GM19193 (cell line): Measurements from ENCODE around the gene FLVCR2.

Experiments
- POLR2A ChIP-seq: IDR thresholded peaks from 4 replicates; pipeline ENCODE4 v1.6.1; 2011; ENCODE audit not compliant: insufficient read depth, insufficient read length; ENCODE audit errors: extremely low read depth

The FLVCR2 gene

DNA sequence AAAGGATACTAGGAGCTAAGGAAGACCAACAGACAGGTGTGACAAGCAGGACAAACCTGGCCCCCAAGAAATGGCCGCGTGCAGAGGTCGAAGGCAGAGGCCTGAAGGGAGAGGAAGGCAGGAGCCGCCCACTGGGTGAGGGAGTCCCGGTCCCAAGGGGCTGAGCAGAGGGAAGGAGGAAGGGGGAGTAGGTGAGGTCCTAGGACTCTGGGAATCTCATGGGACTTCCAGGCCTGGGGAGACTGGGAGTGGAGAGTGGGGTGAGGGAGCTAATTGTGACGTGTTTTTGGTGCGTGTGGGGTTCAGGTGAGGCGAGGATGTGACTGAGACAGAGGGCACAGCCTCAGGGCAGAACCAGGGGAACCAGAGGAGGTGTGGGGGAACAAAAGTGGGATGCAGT lies 11.7 kb upstream of the FLVCR2 start:
- TF ChIP-seq POLR2A, result no peak

- no peak for TF ChIP-seq POLR2A
Observed at GRCh38 chr14:75568140-75568539, 10.3 kb upstream of the FLVCR2 start.

GRCh38 chr14:75568791-75569190 lies 9.6 kb upstream of the FLVCR2 start:
- TF ChIP-seq POLR2A, result no peak

- no peak for TF ChIP-seq POLR2A
Observed at GRCh38 chr14:75570797-75571196, 7.6 kb upstream of the FLVCR2 start.

- no peak for TF ChIP-seq POLR2A
Observed at GRCh38 chr14:75572104-75572503, 6.3 kb upstream of the FLVCR2 start.

GRCh38 chr14:75577090-75577489 lies 1.3 kb upstream of the FLVCR2 start:
- TF ChIP-seq POLR2A, result no peak

DNA sequence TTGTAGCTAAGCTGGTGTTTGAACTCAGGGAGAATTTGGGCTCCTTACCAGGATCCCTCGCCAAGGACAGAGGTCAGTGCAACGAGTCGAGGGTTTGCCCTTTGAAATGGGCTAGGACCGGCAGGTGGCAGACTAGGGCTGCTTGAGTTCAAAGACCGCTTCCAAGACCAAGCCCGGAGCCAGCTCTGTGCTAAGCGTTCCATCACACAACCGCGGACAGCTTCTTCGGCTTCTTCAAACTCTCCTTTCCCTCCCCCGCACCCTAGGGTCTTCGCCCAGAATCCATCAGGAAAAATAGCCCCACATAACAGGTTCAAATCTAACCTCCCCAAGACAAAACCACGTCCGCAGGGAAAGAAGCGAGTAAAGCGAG lies 705 bp upstream of the FLVCR2 start:
- TF ChIP-seq POLR2A, result no peak

DNA sequence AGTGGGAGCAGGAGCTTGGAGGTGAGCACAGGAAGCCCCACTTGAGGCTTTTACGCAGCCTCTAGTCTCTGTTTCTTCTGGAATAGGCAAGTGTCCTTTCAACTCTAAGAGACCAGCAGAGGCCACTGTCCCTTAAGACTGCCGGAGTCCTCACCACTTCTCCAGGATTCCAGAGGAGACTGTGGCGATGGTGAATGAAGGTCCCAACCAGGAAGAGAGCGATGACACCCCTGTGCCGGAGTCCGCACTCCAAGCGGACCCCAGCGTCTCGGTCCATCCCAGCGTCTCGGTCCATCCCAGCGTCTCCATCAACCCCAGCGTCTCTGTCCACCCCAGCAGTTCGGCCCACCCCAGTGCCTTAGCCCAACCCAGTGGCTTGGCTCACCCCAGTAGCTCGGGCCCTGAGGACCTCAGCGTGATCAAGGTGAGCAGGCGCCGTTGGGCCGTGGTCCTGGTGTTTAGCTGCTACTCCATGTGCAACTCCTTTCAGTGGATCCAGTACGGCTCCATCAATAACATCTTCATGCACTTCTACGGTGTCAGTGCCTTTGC lies 442 bp downstream of the FLVCR2 start:
- no peak for TF ChIP-seq POLR2A

DNA sequence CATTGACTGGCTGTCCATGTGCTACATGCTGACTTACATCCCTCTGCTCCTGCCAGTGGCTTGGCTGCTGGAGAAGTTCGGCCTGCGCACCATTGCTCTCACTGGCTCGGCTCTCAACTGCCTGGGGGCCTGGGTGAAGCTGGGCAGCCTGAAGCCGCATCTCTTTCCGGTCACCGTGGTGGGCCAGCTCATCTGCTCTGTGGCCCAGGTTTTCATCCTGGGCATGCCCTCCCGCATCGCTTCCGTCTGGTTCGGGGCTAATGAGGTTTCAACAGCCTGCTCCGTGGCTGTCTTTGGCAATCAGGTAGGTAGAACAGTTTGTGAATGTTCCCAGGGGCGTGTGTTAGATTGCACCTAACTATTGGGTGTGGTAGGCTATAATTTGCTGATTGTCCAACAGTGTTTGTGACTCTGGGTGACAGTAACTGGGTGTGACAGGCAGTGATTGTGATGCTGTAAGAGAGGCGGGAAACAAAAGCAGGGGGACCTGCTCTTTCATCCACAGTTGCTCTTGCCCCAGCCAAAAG lies 981 bp downstream of the FLVCR2 start:
- no peak for TF ChIP-seq POLR2A

DNA sequence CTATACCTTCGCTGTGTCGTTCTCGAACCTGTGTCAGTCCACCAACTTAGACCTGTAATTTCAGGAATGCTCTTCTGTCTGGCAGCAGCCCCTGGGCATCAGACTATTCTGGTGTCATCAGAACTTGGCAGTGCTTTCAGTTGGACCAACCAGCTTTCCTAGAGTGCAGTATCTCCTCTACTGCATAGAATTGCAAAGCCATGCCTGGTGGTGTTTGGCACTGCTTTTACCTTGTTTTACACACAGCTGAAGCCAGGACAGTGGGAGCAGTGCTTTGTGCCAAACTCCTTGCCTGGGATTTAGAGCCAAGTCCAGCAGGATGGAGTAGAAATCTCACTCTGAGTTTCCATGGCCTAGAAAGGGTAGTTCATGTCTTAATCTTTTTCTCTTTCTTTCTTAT lies 1.5 kb downstream of the FLVCR2 start:
- no peak for TF ChIP-seq POLR2A

- no peak for TF ChIP-seq POLR2A
Observed at GRCh38 chr14:75587388-75587787, 9.0 kb downstream of the FLVCR2 start.

- no peak for TF ChIP-seq POLR2A
Observed at GRCh38 chr14:75589931-75590330, 11.5 kb downstream of the FLVCR2 start.

GRCh38 chr14:75591331-75591946 lies 13.0 kb downstream of the FLVCR2 start:
- TF ChIP-seq POLR2A, result no peak

DNA sequence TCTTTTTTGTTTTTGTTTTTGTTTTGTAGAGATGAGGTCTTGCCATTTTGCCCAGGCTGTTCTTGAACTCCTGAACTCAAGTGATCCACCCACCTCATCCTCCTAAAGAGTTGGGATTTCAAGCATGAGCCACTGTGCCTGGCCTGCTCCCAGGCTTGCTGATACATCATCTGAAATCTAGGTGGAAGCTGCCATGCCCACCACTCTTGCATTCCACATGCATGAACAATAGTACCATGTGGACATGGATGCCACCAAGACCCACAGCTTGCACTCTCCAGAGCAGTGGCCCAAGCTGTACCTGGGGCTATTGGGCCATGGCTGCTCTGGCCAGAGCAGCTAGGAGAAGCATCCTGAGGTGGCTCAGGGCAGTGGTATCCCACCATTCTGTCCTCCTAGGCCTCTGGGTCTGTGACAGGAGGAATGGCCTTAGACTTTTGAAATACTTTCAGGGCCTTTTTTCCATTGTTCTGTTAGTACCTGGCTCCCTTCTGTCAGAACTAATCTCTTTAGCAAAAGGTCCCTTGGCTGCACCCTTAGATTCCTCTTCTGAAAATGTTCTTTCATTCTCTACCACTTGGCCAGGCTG lies 13.7 kb downstream of the FLVCR2 start:
- no peak for TF ChIP-seq POLR2A

GRCh38 chr14:75595226-75595625 lies 16.8 kb downstream of the FLVCR2 start:
- no peak for TF ChIP-seq POLR2A

DNA sequence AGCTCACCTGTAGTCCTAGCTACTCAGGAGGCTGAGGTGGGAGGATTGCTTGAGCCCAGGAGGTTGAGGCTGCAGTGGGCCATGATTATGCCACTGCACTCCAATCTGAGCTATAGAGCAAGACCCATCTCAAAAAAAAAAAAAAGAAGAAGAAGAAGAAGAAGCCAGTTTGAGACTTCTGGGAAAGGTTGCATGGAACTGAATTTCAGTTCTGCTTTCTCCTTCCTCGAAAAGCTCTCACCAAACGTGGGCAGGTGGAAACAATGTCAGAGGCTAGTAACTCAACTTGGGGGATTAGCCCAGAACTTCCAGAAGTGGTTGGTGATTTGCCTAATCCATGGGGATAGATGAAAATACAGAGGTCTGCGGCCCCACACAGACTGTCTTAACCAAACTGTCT lies 18.7 kb downstream of the FLVCR2 start:
- TF ChIP-seq POLR2A, result no peak
